Measurements from ENCODE around the gene PHTF1. TPM values are rescaled to one million over a fixed set of nuclear protein-coding genes. Genes with fewer than 3 reads are reported as not detected.

Gene PHTF1
- total RNA-seq, 1 experiment from 2014 or later, result 27.3 TPM

GRCh38 chr1:113660088-113660487 lies 99.2 kb downstream of the PHTF1 start:
- H3K79me2 ChIP-seq (ENCODE audit: low read length), result no peaks in the 10 kb centered on the region
- H3K4me3 ChIP-seq (ENCODE audit: low read length), result no peak overlapping the region
- intact Hi-C loops (cut with micrococcal nuclease), result loop anchor here (5.0 kb wide), 2 partner anchors 108 to 128 kb away; no protein-coding TSS in a partner anchor
- H3K9ac ChIP-seq (ENCODE audit: low read length), result no peak overlapping the region
- no peaks in the 10 kb centered on the region for H3K9me3 ChIP-seq (ENCODE audit: low read length)
- H4K20me1 ChIP-seq (ENCODE audit: low read length), result no peaks in the 10 kb centered on the region
- no peak overlapping the region for H2AFZ ChIP-seq (ENCODE audit: low read length)
- H3K36me3 ChIP-seq (ENCODE audit: low read depth, low read length), result no peaks in the 10 kb centered on the region
- H3K9me2 ChIP-seq (replicated peaks; ENCODE audit: low read length), result no peaks in the 10 kb centered on the region
- peaks cover 42% of the 10 kb centered on the region for H3K4me1 ChIP-seq (ENCODE audit: insufficient read depth, low read length)
- DNase-seq, result no peak
- no peak for ATAC-seq
- H3K27ac ChIP-seq (ENCODE audit: low read length), result no peak overlapping the region
- POLR2A ChIA-PET (ENCODE audit: unreplicated experiment), result no interaction called here
- CTCF ChIA-PET, result no interaction called here
- no peak overlapping the region for H3K4me2 ChIP-seq (ENCODE audit: low read length)
- no peaks in the 10 kb centered on the region for H3K27me3 ChIP-seq (ENCODE audit: low read length)
- TF ChIP-seq CTCF (conservative IDR thresholded peaks at IDR 0.05; ENCODE audit: low read depth, low read length), result no peak
- no peak for TF ChIP-seq EZH2phosphoT487 (IDR thresholded peaks at IDR 0.05; ENCODE audit: borderline replicate concordance, low read length)
- no peak for TF ChIP-seq EZH2 (IDR thresholded peaks at IDR 0.05; ENCODE audit: low read length, unreplicated experiment)
- no peaks in the 10 kb centered on the region for H3F3A ChIP-seq (ENCODE audit: low read length, unreplicated experiment)
- no TSS peak for BruUV-seq (replicated peaks)

GRCh38 chr1:113659556-113659955 lies 99.7 kb downstream of the PHTF1 start:
- Histone ChIP-seq H3K27me3 (ENCODE audit: low read length) (no peaks in the 10 kb centered on the region), H4K20me1 (ENCODE audit: low read length) (no peaks in the 10 kb centered on the region), H3K4me2 (ENCODE audit: low read length) (no peak overlapping the region), H3K4me3 (ENCODE audit: low read length) (no peak overlapping the region), H3K79me2 (ENCODE audit: low read length) (no peaks in the 10 kb centered on the region), H3K9me3 (ENCODE audit: low read length) (no peaks in the 10 kb centered on the region), H2AFZ (ENCODE audit: low read length) (no peak overlapping the region), H3K27ac (ENCODE audit: low read length) (peak overlapping the region; percentile 17; the same call in 1 of the 2 replicates), H3K36me3 (ENCODE audit: low read depth, low read length) (no peaks in the 10 kb centered on the region), H3F3A (ENCODE audit: low read length, unreplicated experiment) (no peaks in the 10 kb centered on the region), H3K4me1 (ENCODE audit: insufficient read depth, low read length) (peaks cover 36% of the 10 kb centered on the region), H3K9ac (ENCODE audit: low read length) (no peak overlapping the region), H3K9me2 (replicated peaks; ENCODE audit: low read length) (no peaks in the 10 kb centered on the region)
- ATAC-seq, result no peak
- intact Hi-C loops (cut with micrococcal nuclease), result no loop called here
- TF ChIP-seq EZH2phosphoT487 (IDR thresholded peaks at IDR 0.05; ENCODE audit: borderline replicate concordance, low read length), result no peak
- no peak for TF ChIP-seq EZH2 (IDR thresholded peaks at IDR 0.05; ENCODE audit: low read length, unreplicated experiment)
- TF ChIP-seq CTCF (conservative IDR thresholded peaks at IDR 0.05; ENCODE audit: low read depth, low read length), result no peak
- DNase-seq, result no peak
- BruUV-seq (replicated peaks), result no TSS peak
- POLR2A ChIA-PET (ENCODE audit: unreplicated experiment), result no interaction called here
- CTCF ChIA-PET, result no interaction called here

- TF ChIP-seq EZH2phosphoT487 (IDR thresholded peaks at IDR 0.05; ENCODE audit: borderline replicate concordance, low read length) (no peak), CTCF (conservative IDR thresholded peaks at IDR 0.05; ENCODE audit: low read depth, low read length) (no peak), EZH2 (IDR thresholded peaks at IDR 0.05; ENCODE audit: low read length, unreplicated experiment) (no peak)
- intact Hi-C loops (cut with micrococcal nuclease), result no loop called here
- peaks cover 31% of the 10 kb centered on the region for H3K4me1 ChIP-seq (ENCODE audit: insufficient read depth, low read length)
- BruUV-seq (replicated peaks), result no TSS peak
- no peak overlapping the region for H3K4me3 ChIP-seq (ENCODE audit: low read length)
- no peaks in the 10 kb centered on the region for H3K9me3 ChIP-seq (ENCODE audit: low read length)
- no peaks in the 10 kb centered on the region for H3K79me2 ChIP-seq (ENCODE audit: low read length)
- H3K9me2 ChIP-seq (replicated peaks; ENCODE audit: low read length), result no peaks in the 10 kb centered on the region
- ChIA-PET CTCF (no interaction called here), POLR2A (ENCODE audit: unreplicated experiment) (no interaction called here)
- H3K27ac ChIP-seq (ENCODE audit: low read length), result peak overlapping the region; percentile 17; the same call in 1 of the 2 replicates
- no peaks in the 10 kb centered on the region for H3K27me3 ChIP-seq (ENCODE audit: low read length)
- no peaks in the 10 kb centered on the region for H3K36me3 ChIP-seq (ENCODE audit: low read depth, low read length)
- no peak overlapping the region for H3K9ac ChIP-seq (ENCODE audit: low read length)
- H3K4me2 ChIP-seq (ENCODE audit: low read length), result no peak overlapping the region
- H4K20me1 ChIP-seq (ENCODE audit: low read length), result no peaks in the 10 kb centered on the region
- H2AFZ ChIP-seq (ENCODE audit: low read length), result no peak overlapping the region
- ATAC-seq, result no peak
- no peaks in the 10 kb centered on the region for H3F3A ChIP-seq (ENCODE audit: low read length, unreplicated experiment)
- peak; percentile 34 for DNase-seq
Measured at GRCh38 chr1:113659035-113659434, 100.3 kb downstream of the PHTF1 start.

Data from PC-3 (cell line).